Measurements from ENCODE around the gene EREG. TPM values are rescaled to one million over a fixed set of nuclear protein-coding genes. Genes with fewer than 3 reads are reported as not detected.

EREG gene
- total RNA-seq, 1 donor from 2014 or later: 0.30 TPM

DNA sequence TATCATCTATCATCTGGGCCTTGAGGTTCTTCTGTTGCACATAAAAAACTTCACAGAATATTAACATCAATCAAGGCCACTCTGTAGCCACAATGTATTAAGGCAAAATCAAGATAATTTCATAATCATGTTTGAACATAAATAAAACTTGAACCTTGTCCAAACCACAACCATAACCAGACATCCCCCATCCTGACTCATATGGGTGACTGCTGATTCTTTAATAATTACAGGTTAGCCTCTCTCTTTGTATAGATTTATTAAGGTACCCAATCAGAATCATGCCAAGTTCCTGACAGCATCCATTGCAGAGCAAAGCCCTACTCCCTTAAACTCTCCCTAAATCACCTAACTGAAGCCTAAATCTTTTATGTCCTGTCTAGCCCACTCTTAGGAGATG lies 63.3 kb downstream of the EREG start:
- Histone ChIP-seq H3K79me2 (ENCODE audit: insufficient read depth, low read length) (no peaks in the 10 kb centered on the region), H3K27me3 (ENCODE audit: insufficient read depth, low read length) (no peaks in the 10 kb centered on the region), H3K4me2 (ENCODE audit: low read length) (no peak overlapping the region), H3K4me1 (ENCODE audit: insufficient read depth, low read length) (no peaks in the 10 kb centered on the region), H3K27ac (ENCODE audit: low read depth, low read length) (no peak overlapping the region), H3K36me3 (ENCODE audit: insufficient read depth, low read length) (no peaks in the 10 kb centered on the region), H3K9ac (ENCODE audit: low read length) (no peak overlapping the region), H3K4me3 (ENCODE audit: insufficient read depth, low read depth, low read length) (no peak overlapping the region), H4K20me1 (ENCODE audit: insufficient read depth, low read length) (no peaks in the 10 kb centered on the region), H2AFZ (ENCODE audit: low read depth, low read length) (no peak overlapping the region), H3K9me3 (ENCODE audit: insufficient read depth, low read depth, low read length) (no peaks in the 10 kb centered on the region)
- Mint-ChIP-seq H3K36me3 (ENCODE audit: low read depth, unreplicated experiment) (no peaks in the 10 kb centered on the region), H3K4me1 (ENCODE audit: low read depth, unreplicated experiment) (peaks cover 13% of the 10 kb centered on the region), H3K27me3 (ENCODE audit: low read depth, unreplicated experiment) (no peaks in the 10 kb centered on the region), H3K9me3 (ENCODE audit: unreplicated experiment) (no peaks in the 10 kb centered on the region), H3K4me3 (ENCODE audit: unreplicated experiment) (no peak overlapping the region), H3K27ac (ENCODE audit: unreplicated experiment) (no peak overlapping the region)
- TF ChIP-seq EZH2 (IDR thresholded peaks at IDR 0.05; ENCODE audit: insufficient read depth, low read length): no peak
- no peak for TF ChIP-seq CTCF (IDR thresholded peaks at IDR 0.05; ENCODE audit: insufficient read depth, low read depth, low read length)
- no peak for FAIRE-seq
- DNase-seq (ENCODE audit: low read depth): no peak

DNA sequence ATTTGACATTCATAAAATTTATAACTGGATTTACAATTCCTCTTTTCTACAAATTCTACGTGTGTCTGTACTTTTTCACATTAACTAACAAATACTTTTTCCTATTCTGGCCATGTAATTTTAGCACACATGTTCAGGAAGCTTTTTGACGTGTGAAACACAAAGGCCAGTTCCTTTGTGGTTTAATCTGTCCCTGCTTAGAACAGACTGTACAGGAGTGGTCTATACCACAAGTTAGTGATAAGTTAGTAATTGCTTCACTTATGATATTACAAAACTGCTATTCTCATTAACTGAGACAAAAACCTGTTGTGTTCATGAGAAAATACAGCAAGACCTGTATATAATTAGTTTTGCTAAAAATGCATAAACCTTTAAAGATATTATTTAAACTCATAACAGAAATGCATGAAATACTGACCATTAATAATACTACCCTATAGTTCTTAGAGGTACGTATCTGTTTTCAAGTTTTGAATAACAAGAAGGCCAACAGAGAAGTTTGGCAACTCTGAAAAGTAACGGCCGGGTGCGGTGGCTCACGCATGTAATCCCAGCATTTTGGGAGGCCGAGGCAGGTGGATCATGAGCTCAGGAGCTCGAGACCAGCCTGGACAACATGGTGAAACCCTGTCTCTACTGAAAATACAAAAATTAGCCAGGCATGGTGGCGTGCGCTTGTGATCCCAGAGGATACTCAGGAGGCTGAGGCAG lies 66.3 kb downstream of the EREG start:
- H3K27ac Mint-ChIP-seq (ENCODE audit: unreplicated experiment): no peak overlapping the region
- no peak overlapping the region for H3K4me2 ChIP-seq (ENCODE audit: low read length)

More for the DNA sequence above, 66.3 kb downstream of the EREG start:
- H3K4me1 ChIP-seq (ENCODE audit: insufficient read depth, low read length): no peaks in the 10 kb centered on the region
- no peak overlapping the region for H3K9ac ChIP-seq (ENCODE audit: low read length)
- H3K27ac ChIP-seq (ENCODE audit: low read depth, low read length): no peak overlapping the region
- H3K27me3 ChIP-seq (ENCODE audit: insufficient read depth, low read length): no peaks in the 10 kb centered on the region
- H3K79me2 ChIP-seq (ENCODE audit: insufficient read depth, low read length): no peaks in the 10 kb centered on the region
- H3K36me3 Mint-ChIP-seq (ENCODE audit: low read depth, unreplicated experiment): no peaks in the 10 kb centered on the region
- TF ChIP-seq CTCF (IDR thresholded peaks at IDR 0.05; ENCODE audit: insufficient read depth, low read depth, low read length): no peak
- no peak for TF ChIP-seq EZH2 (IDR thresholded peaks at IDR 0.05; ENCODE audit: insufficient read depth, low read length)
- H2AFZ ChIP-seq (ENCODE audit: low read depth, low read length): no peak overlapping the region
- DNase-seq (ENCODE audit: low read depth) (no peak), FAIRE-seq (no peak)
- H4K20me1 ChIP-seq (ENCODE audit: insufficient read depth, low read length): no peaks in the 10 kb centered on the region
- H3K4me3 Mint-ChIP-seq (ENCODE audit: unreplicated experiment): no peak overlapping the region
- no peaks in the 10 kb centered on the region for H3K36me3 ChIP-seq (ENCODE audit: insufficient read depth, low read length)
- no peak overlapping the region for H3K4me3 ChIP-seq (ENCODE audit: insufficient read depth, low read depth, low read length)
- H3K9me3 Mint-ChIP-seq (ENCODE audit: unreplicated experiment): no peaks in the 10 kb centered on the region
- no peaks in the 10 kb centered on the region for H3K27me3 Mint-ChIP-seq (ENCODE audit: low read depth, unreplicated experiment)
- H3K9me3 ChIP-seq (ENCODE audit: insufficient read depth, low read depth, low read length): no peaks in the 10 kb centered on the region
- H3K4me1 Mint-ChIP-seq (ENCODE audit: low read depth, unreplicated experiment): peaks cover 5% of the 10 kb centered on the region

All from astrocyte (in vitro differentiated cells and primary cell).